ENCODE data around the gene SLC46A3. TPM values are rescaled to one million over a fixed set of nuclear protein-coding genes. Genes with fewer than 3 reads are reported as not detected.

Gene SLC46A3
- total RNA-seq, 1 experiment from 2014 or later: 2.3 TPM

- CTCF ChIA-PET: no interaction called here
Observed at GRCh38 chr13:28730762-28731161, 12.0 kb upstream of the SLC46A3 start.

GRCh38 chr13:28729541-28729940, 10.8 kb upstream of the SLC46A3 start:
- no TSS peak for BruUV-seq (replicated peaks)
- TF ChIP-seq, protein P1, sequence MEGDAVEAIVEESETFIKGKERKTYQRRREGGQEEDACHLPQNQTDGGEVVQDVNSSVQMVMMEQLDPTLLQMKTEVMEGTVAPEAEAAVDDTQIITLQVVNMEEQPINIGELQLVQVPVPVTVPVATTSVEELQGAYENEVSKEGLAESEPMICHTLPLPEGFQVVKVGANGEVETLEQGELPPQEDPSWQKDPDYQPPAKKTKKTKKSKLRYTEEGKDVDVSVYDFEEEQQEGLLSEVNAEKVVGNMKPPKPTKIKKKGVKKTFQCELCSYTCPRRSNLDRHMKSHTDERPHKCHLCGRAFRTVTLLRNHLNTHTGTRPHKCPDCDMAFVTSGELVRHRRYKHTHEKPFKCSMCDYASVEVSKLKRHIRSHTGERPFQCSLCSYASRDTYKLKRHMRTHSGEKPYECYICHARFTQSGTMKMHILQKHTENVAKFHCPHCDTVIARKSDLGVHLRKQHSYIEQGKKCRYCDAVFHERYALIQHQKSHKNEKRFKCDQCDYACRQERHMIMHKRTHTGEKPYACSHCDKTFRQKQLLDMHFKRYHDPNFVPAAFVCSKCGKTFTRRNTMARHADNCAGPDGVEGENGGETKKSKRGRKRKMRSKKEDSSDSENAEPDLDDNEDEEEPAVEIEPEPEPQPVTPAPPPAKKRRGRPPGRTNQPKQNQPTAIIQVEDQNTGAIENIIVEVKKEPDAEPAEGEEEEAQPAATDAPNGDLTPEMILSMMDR (conservative IDR thresholded peaks at IDR 0.05; ENCODE audit: low read depth, low read length): no peak
- no peak for TF ChIP-seq EZH2 (IDR thresholded peaks at IDR 0.05; ENCODE audit: borderline replicate concordance, low read depth, low read length, poor library complexity, severe bottlenecking)
- intact Hi-C loops (cut with micrococcal nuclease; ENCODE audit: unreplicated experiment): no loop called here
- Histone ChIP-seq H3K27me3 (replicated peaks; ENCODE audit: insufficient read depth, low read depth, low read length, poor library complexity) (no peaks in the 10 kb centered on the region), H3K4me3 (ENCODE audit: low read depth, low read length, poor library complexity, severe bottlenecking) (no peak overlapping the region), H3K4me1 (ENCODE audit: insufficient read depth, low read length, poor library complexity, severe bottlenecking) (no peaks in the 10 kb centered on the region), H3K9me3 (ENCODE audit: low read depth, low read length, poor library complexity, severe bottlenecking) (no peaks in the 10 kb centered on the region), H3K27ac (ENCODE audit: low read depth, low read length, poor library complexity, severe bottlenecking) (no peak overlapping the region), H3K36me3 (ENCODE audit: insufficient read depth, low read length, poor library complexity, severe bottlenecking) (no peaks in the 10 kb centered on the region)
- POLR2A ChIA-PET (ENCODE audit: low non-redundant PET): interaction anchor here (0.6 kb wide), 1 partner anchor 670 kb away, joined by 3 read pairs; no protein-coding TSS in a partner anchor
- DNase-seq (ENCODE audit: low spot score): no peak
- CTCF ChIA-PET: no interaction called here

More at GRCh38 chr13:28730762-28731161, 12.0 kb upstream of the SLC46A3 start:
- POLR2A ChIA-PET (ENCODE audit: low non-redundant PET): no interaction called here
- TF ChIP-seq EZH2 (IDR thresholded peaks at IDR 0.05; ENCODE audit: borderline replicate concordance, low read depth, low read length, poor library complexity, severe bottlenecking): no peak
- TF ChIP-seq, protein P1 (conservative IDR thresholded peaks at IDR 0.05; ENCODE audit: low read depth, low read length): no peak
- DNase-seq (ENCODE audit: low spot score): no peak
- no peaks in the 10 kb centered on the region for H3K27me3 ChIP-seq (replicated peaks; ENCODE audit: insufficient read depth, low read depth, low read length, poor library complexity)
- no peaks in the 10 kb centered on the region for H3K4me1 ChIP-seq (ENCODE audit: insufficient read depth, low read length, poor library complexity, severe bottlenecking)
- H3K4me3 ChIP-seq (ENCODE audit: low read depth, low read length, poor library complexity, severe bottlenecking): no peak overlapping the region
- H3K9me3 ChIP-seq (ENCODE audit: low read depth, low read length, poor library complexity, severe bottlenecking): no peaks in the 10 kb centered on the region
- H3K36me3 ChIP-seq (ENCODE audit: insufficient read depth, low read length, poor library complexity, severe bottlenecking): no peaks in the 10 kb centered on the region
- intact Hi-C loops (cut with micrococcal nuclease; ENCODE audit: unreplicated experiment): no loop called here
- H3K27ac ChIP-seq (ENCODE audit: low read depth, low read length, poor library complexity, severe bottlenecking): no peak overlapping the region
- no TSS peak for BruUV-seq (replicated peaks)

GRCh38 chr13:28728642-28729041, 9.9 kb upstream of the SLC46A3 start:
- intact Hi-C loops (cut with micrococcal nuclease; ENCODE audit: unreplicated experiment): no loop called here
- POLR2A ChIA-PET (ENCODE audit: low non-redundant PET): no interaction called here
- H3K4me3 ChIP-seq (ENCODE audit: low read depth, low read length, poor library complexity, severe bottlenecking): no peak overlapping the region
- TF ChIP-seq, protein P1 (conservative IDR thresholded peaks at IDR 0.05; ENCODE audit: low read depth, low read length): no peak
- no peak for TF ChIP-seq EZH2 (IDR thresholded peaks at IDR 0.05; ENCODE audit: borderline replicate concordance, low read depth, low read length, poor library complexity, severe bottlenecking)
- H3K9me3 ChIP-seq (ENCODE audit: low read depth, low read length, poor library complexity, severe bottlenecking): no peaks in the 10 kb centered on the region
- no peaks in the 10 kb centered on the region for H3K27me3 ChIP-seq (replicated peaks; ENCODE audit: insufficient read depth, low read depth, low read length, poor library complexity)
- CTCF ChIA-PET: no interaction called here
- no TSS peak for BruUV-seq (replicated peaks)
- H3K27ac ChIP-seq (ENCODE audit: low read depth, low read length, poor library complexity, severe bottlenecking): no peak overlapping the region
- no peak for DNase-seq (ENCODE audit: low spot score)
- H3K36me3 ChIP-seq (ENCODE audit: insufficient read depth, low read length, poor library complexity, severe bottlenecking): no peaks in the 10 kb centered on the region
- no peaks in the 10 kb centered on the region for H3K4me1 ChIP-seq (ENCODE audit: insufficient read depth, low read length, poor library complexity, severe bottlenecking)

All from A673 (cell line).